DMS 273 treated with DMSO at 0.1 percent for 48 hours (cell line): Measurements from ENCODE around the gene TTYH3.
"Not testable (repeated sequence)": the region's sequence is repeated elsewhere in the genome, so short reads cannot be mapped to it uniquely, and the experiment has no call there.

Experiments
- DNase-seq: peaks from one replicate; lab custom pipeline; 2025; lab: John Stamatoyannopoulos, UW

TTYH3 gene

GRCh38 chr7:2631946-2632732, at the start of gene TTYH3:
Gene TTYH3 (plus strand): TSS chr7:2631986. CDS start chr7:2632156, 170 bp downstream.
- no peak for DNase-seq

- DNase-seq = no peak
These were observed 49.6 kb upstream of the TTYH3 start for GRCh38 chr7:2582006-2582735.

GRCh38 chr7:2583798-2584580, 47.8 kb upstream of the TTYH3 start:
- DNase-seq = no peak

- no peak for DNase-seq
These were observed 46.3 kb upstream of the TTYH3 start for GRCh38 chr7:2585446-2585845.

GRCh38 chr7:2586326-2587020, 45.3 kb upstream of the TTYH3 start:
- no peak for DNase-seq

GRCh38 chr7:2587134-2587533, 44.7 kb upstream of the TTYH3 start:
- DNase-seq = no peak

- no peak for DNase-seq
These were observed 44.0 kb upstream of the TTYH3 start for GRCh38 chr7:2587778-2588177.

GRCh38 chr7:2589341-2589740, 42.4 kb upstream of the TTYH3 start:
- no peak for DNase-seq

- not testable (repeated sequence) for DNase-seq
These were observed 41.8 kb upstream of the TTYH3 start for GRCh38 chr7:2589941-2590340.

- no peak for DNase-seq
These were observed 39.4 kb upstream of the TTYH3 start for GRCh38 chr7:2592375-2592865.

GRCh38 chr7:2593036-2593727, 38.6 kb upstream of the TTYH3 start:
- no peak for DNase-seq

- DNase-seq = no peak
These were observed 37.2 kb upstream of the TTYH3 start for GRCh38 chr7:2594599-2594998.

- no peak for DNase-seq
These were observed 36.4 kb upstream of the TTYH3 start for GRCh38 chr7:2595258-2595860.

GRCh38 chr7:2596464-2597272, 35.1 kb upstream of the TTYH3 start:
- DNase-seq = no peak

GRCh38 chr7:2597273-2597640, 34.5 kb upstream of the TTYH3 start:
- DNase-seq = no peak

- DNase-seq = no peak
These were observed 33.5 kb upstream of the TTYH3 start for GRCh38 chr7:2598154-2598823.

- no peak for DNase-seq
These were observed 30.7 kb upstream of the TTYH3 start for GRCh38 chr7:2601065-2601464.

- no peak for DNase-seq
These were observed 29.9 kb upstream of the TTYH3 start for GRCh38 chr7:2601907-2602306.

GRCh38 chr7:2602406-2603043, 29.3 kb upstream of the TTYH3 start:
- no peak for DNase-seq
